Epithelial cell of prostate (primary cell): Measurements from ENCODE around the gene AGBL2.
"Not testable (repeated sequence)": the region's sequence is repeated elsewhere in the genome, so short reads cannot be mapped to it uniquely, and the experiment has no call there.

Experiments
- DNase-seq: peaks from one replicate; pipeline ENCODE4 v3.0.0-alpha.2; 2011; ENCODE audit warnings: low read depth, low spot score
- H3K27ac ChIP-seq: fragments of 450-650 bp; 2 replicates; pipeline ENCODE4 v1.5.1; 2017; ENCODE audit warnings: mild to moderate bottlenecking

The AGBL2 gene

GRCh38 chr11:47641600-47642098 is 73.5 kb downstream of the AGBL2 start:
- no peak for DNase-seq
- peak overlapping the region; percentile 80 for H3K27ac ChIP-seq

- DNase-seq, H3K27ac ChIP-seq: not testable (repeated sequence)
Measured at GRCh38 chr11:47640506-47640905, 74.7 kb downstream of the AGBL2 start.

DNA sequence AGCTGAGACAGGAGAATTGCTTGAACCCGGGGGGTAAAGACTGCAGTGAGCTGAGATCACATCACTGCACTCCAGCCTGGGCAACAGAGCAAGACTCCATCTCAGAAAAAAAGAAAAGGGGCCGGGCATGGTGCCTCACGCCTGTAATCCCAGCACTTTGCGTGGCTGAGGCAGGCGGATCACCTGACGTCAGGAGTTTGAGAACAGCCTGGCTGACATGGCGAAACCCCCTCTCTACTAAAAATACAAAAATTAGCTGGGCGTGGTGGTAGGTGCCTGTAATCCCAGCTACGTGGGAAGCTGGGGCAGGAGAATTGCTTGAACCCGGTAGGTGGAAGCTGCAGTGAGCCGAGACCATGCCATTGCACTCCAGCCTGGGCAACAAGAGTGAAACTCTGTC is 78.8 kb downstream of the AGBL2 start:
- not testable (repeated sequence) for H3K27ac ChIP-seq, DNase-seq

DNA sequence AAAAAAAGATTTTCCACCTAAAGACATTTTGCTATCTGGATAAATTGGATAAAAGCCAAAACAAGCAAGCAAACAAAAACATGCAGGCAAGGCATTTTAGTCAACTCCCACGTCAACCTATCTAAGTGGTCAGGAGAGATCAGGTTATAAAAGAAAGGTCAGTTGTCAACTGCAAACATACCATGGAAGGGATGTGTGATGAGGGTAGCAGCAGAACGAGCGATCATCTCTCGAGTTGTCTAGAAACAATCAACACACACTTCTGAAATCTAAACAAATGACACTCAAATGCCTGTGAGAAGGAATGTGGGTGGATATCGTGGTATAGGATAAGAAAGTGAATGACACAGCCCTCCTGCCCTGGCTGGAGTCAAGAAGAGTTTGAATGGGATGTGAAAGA is 83.7 kb downstream of the AGBL2 start:
- DNase-seq = no peak
- H3K27ac ChIP-seq = no peak overlapping the region

DNA sequence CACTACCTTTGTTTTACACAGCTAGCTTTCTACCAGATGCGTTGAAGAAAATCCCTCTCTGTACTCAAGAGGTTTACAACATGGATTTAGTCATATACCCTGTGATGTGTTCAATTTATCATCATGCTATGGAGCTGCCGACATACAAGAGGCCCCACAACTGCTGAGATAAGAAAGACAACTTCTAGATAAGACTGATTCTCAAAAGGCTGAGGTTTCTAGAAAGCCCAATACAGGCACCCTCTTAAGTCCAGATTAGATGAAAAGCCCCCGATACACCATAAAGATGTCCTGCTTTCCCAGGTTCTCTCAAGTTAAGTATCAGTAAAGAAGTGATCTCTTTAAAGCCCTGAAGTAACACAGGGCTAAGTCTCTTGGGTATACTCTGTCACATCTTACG is 87.1 kb downstream of the AGBL2 start:
- no peak for DNase-seq
- no peak overlapping the region for H3K27ac ChIP-seq

DNA sequence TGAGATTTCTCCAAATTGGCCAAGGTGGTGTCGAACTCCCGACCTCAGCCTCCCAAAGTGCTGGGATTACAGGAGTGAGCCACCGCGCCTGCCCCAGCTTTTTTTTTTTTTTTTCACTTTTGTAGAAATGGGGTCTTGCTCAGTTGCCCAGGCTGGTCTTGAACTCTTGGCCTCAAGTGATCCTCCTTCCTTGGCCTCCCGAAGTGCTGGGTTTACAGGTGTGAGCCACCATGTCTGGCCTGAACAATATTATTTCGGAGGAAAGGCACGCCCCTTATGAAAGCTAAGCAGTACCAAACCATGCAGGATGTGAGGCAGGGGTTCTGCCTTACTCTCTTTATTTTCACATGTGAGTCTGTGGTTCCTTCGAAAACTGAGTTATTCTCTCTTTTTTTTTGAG is 88.9 kb downstream of the AGBL2 start:
- DNase-seq = no peak
- H3K27ac ChIP-seq = no peak overlapping the region

DNA sequence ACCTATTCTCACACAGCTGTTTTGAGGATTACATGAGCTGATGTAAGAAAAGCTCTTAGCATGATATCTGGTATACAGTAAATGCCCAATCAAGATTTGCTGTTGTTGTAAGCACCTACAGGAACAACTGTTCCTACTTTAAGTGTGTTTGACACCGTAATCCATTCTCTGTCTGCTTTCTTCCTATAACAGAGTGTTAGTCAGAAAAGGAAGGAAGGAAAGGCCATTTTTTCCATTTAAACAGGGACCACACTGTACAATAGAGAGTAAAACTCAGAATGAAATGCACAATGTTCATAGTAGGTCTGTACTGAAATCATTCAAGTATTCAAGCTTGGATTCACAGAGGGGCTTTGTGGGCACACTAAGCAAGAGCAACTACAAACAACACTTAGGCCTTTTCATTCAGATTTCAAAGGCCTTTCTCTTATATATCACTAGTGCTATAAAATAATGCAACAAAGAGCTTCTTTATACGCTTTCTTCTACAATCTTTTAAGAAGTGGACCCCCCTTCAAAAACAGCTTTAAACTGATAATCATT is 94.3 kb downstream of the AGBL2 start:
- no peak for DNase-seq
- peak overlapping the region; percentile 43 for H3K27ac ChIP-seq

GRCh38 chr11:47617417-47617809 is 97.8 kb downstream of the AGBL2 start:
- no peak overlapping the region for H3K27ac ChIP-seq

GRCh38 chr11:47616726-47617416 is 98.3 kb downstream of the AGBL2 start:
- H3K27ac ChIP-seq = no peak overlapping the region
- no peak for DNase-seq

More at GRCh38 chr11:47617417-47617809, 97.8 kb downstream of the AGBL2 start:
- no peak for DNase-seq

DNA sequence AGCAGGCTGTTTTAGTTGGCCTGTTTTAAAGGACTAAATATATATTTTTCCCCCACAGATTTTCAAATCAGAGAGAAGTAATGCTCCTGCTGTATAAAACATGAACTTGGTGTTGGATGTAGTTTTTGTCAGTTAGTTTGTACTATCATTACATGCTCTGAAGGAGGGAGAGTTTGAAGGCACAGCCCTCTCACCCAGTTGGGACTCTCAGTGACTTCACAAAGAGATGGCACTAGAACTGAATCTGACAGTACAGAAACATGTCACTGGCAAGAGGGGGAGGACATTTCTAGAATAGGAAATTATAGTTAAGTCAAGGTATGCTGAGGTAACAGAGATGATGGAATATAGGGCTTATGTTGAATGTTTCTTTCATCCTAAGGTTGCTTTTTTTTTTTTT is 99.9 kb downstream of the AGBL2 start:
- no peak for DNase-seq

GRCh38 chr11:47611348-47611794 is 103.8 kb downstream of the AGBL2 start:
- DNase-seq = no peak
- H3K27ac ChIP-seq = no peak overlapping the region

More for the DNA sequence above, 99.9 kb downstream of the AGBL2 start:
- H3K27ac ChIP-seq = no peak overlapping the region

DNA sequence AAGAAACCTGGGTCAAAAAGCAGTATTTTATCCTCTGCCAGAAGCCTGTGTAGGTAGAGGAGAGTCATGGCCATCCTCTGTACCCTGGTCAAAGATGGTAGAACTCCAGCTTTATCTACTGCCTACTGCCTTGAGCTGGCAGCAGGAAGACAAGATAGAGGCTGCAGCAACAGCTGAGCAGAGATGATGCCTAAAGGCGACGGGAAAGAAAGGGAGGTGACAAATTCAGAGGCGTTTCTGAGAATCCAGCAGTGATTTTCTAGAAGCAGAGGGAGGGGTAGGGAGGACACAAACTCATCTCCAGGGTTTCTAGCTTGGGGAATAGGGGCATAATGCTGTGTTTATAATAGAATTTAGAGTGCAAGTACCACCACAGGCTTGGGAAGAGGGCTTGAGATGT is 105.5 kb downstream of the AGBL2 start:
- no peak overlapping the region for H3K27ac ChIP-seq
- no peak for DNase-seq
